Uterus (tissue), 4 donors: ENCODE measurements around the gene TRAF4. TPM values are rescaled to one million over a fixed set of nuclear protein-coding genes. Genes with fewer than 3 reads are reported as not detected.
A peak's percentile ranks its signal among the peaks of the same experiment; 100 is the strongest.

ENCODE experiments used
- DNase-seq, 2 donors: peaks; one replicate each; pipeline ENCODE4 v3.0.0-alpha.2; 2019 to 2020
- H3K27ac ChIP-seq, 2 donors: fragments of 200-600 bp; sonication (generic); 1 replicate in 1 of 2; 2 replicates in 1 of 2; pipeline ENCODE4 v1.5.1; 2016 to 2018
- H3K27me3 ChIP-seq, 2 donors: fragments of 200-600 bp; sonication (generic); one replicate each; pipeline ENCODE4 v1.5.1; 2018 to 2019; ENCODE audit warnings: control low read depth in 1 of 2
- H3K36me3 ChIP-seq, 2 donors: fragments of 200-600 bp; sonication (generic); one replicate each; pipeline ENCODE4 v1.5.1; 2019; ENCODE audit warnings: control low read depth in 1 of 2
- H3K4me1 ChIP-seq, 2 donors: fragments of 200-600 bp; sonication (generic); one replicate each; pipeline ENCODE4 v1.5.1; 2018 to 2019; ENCODE audit warnings: control low read depth in 1 of 2
- H3K4me3 ChIP-seq, 2 donors: fragments of 200-600 bp; sonication (generic); 1 replicate in 1 of 2; 2 replicates in 1 of 2; pipeline ENCODE4 v1.5.1; 2018 to 2019; ENCODE audit warnings: mild to moderate bottlenecking in 1 of 2
- H3K9me3 ChIP-seq, 2 donors: fragments of 200-600 bp; sonication (generic); one replicate each; pipeline ENCODE4 v1.5.1; 2019; ENCODE audit warnings: control low read depth in 1 of 2
- CTCF ChIP-seq, 4 experiments: fragments of 200-600 bp in 2 of 4; fragments of 450-650 bp in 2 of 4; sonication (generic) in 2 of 4; IDR thresholded peaks; one replicate each; pipeline ENCODE4 v1.5.1; 2016 to 2019; ENCODE audit warnings: antibody characterized with exemption in 4 of 4, mild to moderate bottlenecking in 2 of 4, moderate library complexity in 1 of 4
- POLR2A ChIP-seq, 2 donors: fragments of 450-650 bp; IDR thresholded peaks; one replicate each; pipeline ENCODE4 v1.6.1; 2016; ENCODE audit warnings: antibody characterized with exemption in 2 of 2, mild to moderate bottlenecking in 1 of 2, moderate library complexity in 1 of 2
- intact Hi-C: fragments of 100-400 bp; cut with DNase I; formaldehyde crosslinking; loops from one replicate; pipeline ENCODE4 v1.15.1; 2023; ENCODE audit warnings: low total_unique reads
- total RNA-seq, 4 donors: library from RNA; depleted of rRNA in 3 of 4; stranded (reverse); fragments of >200 nt in 3 of 4; gene quantifications; one replicate each; pipeline versions ENCODE4 v1.1.0 to v1.2.4, GENCODE V29; 2014 to 2023
- donor health status: DM: yes; HTN: yes; CAD: no.

TRAF4 gene
- total RNA-seq, 4 donors from 2014 or later: under 0.01 to 22.4 (median 11.4) TPM

- no peaks in the 10 kb centered on the region for H3K36me3 ChIP-seq
- peaks cover 0 to 11% of the 10 kb centered on the region in 2 donors for H3K4me1 ChIP-seq
- intact Hi-C loops: no loop called here
- no peaks in the 10 kb centered on the region for H3K27me3 ChIP-seq
- H3K9me3 ChIP-seq: no peaks in the 10 kb centered on the region
- H3K27ac ChIP-seq: peak overlapping the region; percentile 6 to 59
- no peak for TF ChIP-seq POLR2A (IDR thresholded peaks at IDR 0.05)
- TF ChIP-seq CTCF (IDR thresholded peaks at IDR 0.05): no peak
- H3K4me3 ChIP-seq: no peak overlapping the region
- no peak for DNase-seq
These were observed 5.8 kb downstream of the TRAF4 start for GRCh38 chr17:28749516-28750177.

GRCh38 chr17:28750178-28751047 is 6.6 kb downstream of the TRAF4 start:
- TF ChIP-seq POLR2A (IDR thresholded peaks at IDR 0.05): no peak
- peak; percentile 97 to 100 (median 100) for TF ChIP-seq CTCF (IDR thresholded peaks at IDR 0.05)
- H3K4me1 ChIP-seq: peaks cover 0 to 9% of the 10 kb centered on the region in 2 donors
- no peaks in the 10 kb centered on the region for H3K9me3 ChIP-seq
- no peaks in the 10 kb centered on the region for H3K27me3 ChIP-seq
- H3K36me3 ChIP-seq: no peaks in the 10 kb centered on the region
- peak overlapping the region; percentile 6 to 59 for H3K27ac ChIP-seq
- no peak overlapping the region for H3K4me3 ChIP-seq
- intact Hi-C loops: no loop called here
- peak; percentile 92 to 95 for DNase-seq

- H3K27ac ChIP-seq: no peak overlapping the region
- H3K36me3 ChIP-seq: no peaks in the 10 kb centered on the region
- no peak overlapping the region for H3K4me3 ChIP-seq
- H3K27me3 ChIP-seq: no peaks in the 10 kb centered on the region
- TF ChIP-seq POLR2A (IDR thresholded peaks at IDR 0.05): no peak
- no peak for DNase-seq
- no peaks in the 10 kb centered on the region for H3K9me3 ChIP-seq
- H3K4me1 ChIP-seq: no peaks in the 10 kb centered on the region
- intact Hi-C loops: no loop called here
These were observed 8.0 kb downstream of the TRAF4 start for GRCh38 chr17:28751600-28752366.

- Histone ChIP-seq H3K27me3 (no peaks in the 10 kb centered on the region), H3K4me3 (no peak overlapping the region), H3K9me3 (no peaks in the 10 kb centered on the region), H3K27ac (no peak overlapping the region), H3K36me3 (no peaks in the 10 kb centered on the region), H3K4me1 (no peaks in the 10 kb centered on the region)
- DNase-seq: no peak
- intact Hi-C loops: no loop called here
- no peak for TF ChIP-seq POLR2A (IDR thresholded peaks at IDR 0.05)
- TF ChIP-seq CTCF (IDR thresholded peaks at IDR 0.05): no peak
These were observed 11.7 kb downstream of the TRAF4 start for GRCh38 chr17:28755486-28755885.

- no peak for DNase-seq
- Histone ChIP-seq H3K36me3 (no peaks in the 10 kb centered on the region), H3K4me1 (no peaks in the 10 kb centered on the region), H3K9me3 (no peaks in the 10 kb centered on the region), H3K27me3 (no peaks in the 10 kb centered on the region), H3K27ac (no peak overlapping the region), H3K4me3 (no peak overlapping the region)
- no peak for TF ChIP-seq POLR2A (IDR thresholded peaks at IDR 0.05)
- TF ChIP-seq CTCF (IDR thresholded peaks at IDR 0.05): no peak
- intact Hi-C loops: no loop called here
These were observed 12.4 kb downstream of the TRAF4 start for GRCh38 chr17:28756049-28756804.
